GM15510 (cell line): Measurements from ENCODE around the gene EPHA4.

Experiments used
- POLR2A ChIP-seq: IDR thresholded peaks from 3 replicates; pipeline ENCODE4 v1.6.1; 2011; ENCODE audit warnings: borderline replicate concordance; ENCODE audit not compliant: insufficient read length; ENCODE audit errors: extremely low read depth

The EPHA4 gene

DNA sequence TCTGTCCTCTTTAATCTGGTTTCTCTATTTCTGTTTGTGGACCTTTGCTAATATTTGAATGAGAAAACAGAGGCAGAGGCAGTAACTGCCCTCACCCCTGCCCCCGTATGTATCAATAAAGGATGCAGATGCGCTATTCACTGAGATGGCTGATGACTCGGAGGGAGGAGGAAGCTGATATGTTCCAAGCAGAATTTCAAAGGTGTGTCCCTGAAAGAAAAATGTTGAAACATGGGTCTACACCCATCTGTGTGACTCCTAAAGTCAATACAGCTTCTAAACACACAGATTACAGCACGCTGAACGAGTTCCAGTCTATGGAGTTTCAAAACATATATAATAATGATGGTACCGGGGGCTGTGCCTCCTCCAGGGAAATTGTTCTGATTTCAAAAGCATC, 38.8 kb downstream of the EPHA4 start:
- no peak for TF ChIP-seq POLR2A

DNA sequence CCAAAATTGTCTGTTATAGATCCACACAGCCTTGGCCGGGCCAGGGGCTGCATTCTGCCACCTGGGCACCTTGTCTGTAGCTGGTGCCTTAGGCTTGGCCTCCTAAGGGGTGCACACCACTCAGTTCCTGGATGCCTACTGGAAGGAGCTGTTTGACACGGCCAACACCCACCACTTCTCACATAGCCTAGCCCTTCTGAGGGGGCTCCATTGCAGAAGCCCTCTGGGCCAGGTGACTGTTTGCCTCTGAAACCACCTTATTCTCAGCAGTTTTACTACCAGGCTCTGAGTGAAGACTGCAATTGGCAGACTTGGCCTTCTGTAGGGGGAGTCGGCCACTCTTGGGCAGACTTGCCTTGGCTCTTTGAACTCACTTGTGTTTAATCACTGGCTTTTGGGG, 39.5 kb downstream of the EPHA4 start:
- TF ChIP-seq POLR2A: no peak

DNA sequence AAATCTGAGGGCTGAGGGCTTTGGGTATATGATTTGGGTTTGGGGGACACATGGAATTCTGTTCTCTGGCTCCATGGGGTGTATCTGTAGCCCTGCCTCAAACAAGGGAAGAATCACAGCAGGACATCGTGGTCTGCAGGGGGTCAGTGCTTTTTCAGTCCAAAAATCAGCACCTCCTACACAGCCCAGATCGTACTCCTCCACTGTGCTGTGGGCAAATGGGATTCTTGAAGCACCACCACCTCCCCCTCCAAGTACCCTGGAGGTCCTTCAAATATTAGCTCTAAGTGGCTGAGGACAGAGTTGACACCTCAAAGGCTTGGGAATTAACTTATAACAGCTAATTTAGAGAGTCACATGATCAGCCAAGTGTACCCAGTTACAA, 41.5 kb downstream of the EPHA4 start:
- no peak for TF ChIP-seq POLR2A

DNA sequence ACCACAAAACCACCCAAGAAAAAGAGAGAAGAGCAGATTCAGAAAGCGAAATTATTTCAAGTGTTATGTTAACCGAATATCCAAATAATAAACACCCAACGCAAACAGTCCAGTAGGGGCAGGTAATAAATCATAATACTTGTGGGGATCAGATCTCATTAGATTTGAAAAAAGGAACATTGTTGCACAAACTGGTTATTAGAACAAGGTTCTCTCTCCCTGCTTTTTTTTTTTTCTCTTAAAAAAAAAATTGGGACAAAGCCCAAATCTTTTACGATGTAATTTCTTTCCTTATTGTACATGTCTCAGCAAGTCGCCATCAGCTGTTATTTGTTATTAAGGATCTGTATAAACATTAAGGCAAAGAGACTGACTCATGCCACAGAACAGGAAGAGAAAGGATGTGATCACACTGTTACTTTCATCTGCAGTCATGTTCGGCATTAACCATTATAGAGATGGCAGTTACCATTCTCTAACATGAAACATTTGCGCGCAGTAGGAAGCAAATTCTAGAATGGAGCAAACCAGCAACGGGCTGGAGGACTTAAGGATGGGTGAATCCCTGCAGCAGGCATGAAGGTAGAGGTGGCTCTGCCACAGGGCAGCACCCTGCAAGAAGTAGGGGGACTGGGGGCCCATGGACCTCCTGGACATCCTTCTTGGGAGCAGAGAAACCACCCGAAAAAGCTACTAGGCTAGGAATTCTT, 42.0 kb downstream of the EPHA4 start:
- TF ChIP-seq POLR2A: no peak

DNA sequence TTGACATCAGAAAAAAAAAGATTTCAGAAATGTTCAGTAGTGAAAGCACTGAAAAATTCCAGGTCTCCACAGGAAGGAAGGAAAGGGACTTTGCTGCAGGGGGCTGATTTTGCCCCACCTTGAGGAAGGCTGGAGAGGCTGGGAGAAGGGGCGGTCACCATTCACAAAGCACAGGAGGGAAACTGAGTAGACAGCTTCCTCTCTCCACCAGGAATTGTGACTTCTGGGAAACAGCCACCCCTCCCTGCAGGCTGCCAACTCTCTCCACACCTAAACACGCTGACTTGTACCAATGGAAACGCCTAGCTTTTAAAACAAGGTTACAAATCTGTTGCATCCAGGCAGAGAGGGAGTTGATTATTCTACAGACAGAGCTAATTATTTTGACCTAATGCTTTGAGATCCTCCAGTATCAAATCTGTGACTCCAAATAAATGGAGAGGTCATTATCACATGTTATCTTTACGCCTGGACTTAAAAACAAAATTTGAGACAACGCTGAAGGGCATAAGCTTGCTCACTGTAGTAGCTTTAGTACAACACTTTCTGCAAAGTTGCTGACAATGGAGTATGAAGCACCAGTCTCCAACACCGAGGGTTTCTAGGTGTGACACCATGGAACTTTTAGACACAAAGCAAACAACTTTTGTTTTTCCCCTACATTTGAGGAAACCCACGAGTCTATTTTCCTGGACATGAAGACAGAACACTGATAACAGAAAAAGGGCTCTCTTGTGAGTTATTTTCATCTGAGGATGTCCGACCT, 42.7 kb downstream of the EPHA4 start:
- no peak for TF ChIP-seq POLR2A

DNA sequence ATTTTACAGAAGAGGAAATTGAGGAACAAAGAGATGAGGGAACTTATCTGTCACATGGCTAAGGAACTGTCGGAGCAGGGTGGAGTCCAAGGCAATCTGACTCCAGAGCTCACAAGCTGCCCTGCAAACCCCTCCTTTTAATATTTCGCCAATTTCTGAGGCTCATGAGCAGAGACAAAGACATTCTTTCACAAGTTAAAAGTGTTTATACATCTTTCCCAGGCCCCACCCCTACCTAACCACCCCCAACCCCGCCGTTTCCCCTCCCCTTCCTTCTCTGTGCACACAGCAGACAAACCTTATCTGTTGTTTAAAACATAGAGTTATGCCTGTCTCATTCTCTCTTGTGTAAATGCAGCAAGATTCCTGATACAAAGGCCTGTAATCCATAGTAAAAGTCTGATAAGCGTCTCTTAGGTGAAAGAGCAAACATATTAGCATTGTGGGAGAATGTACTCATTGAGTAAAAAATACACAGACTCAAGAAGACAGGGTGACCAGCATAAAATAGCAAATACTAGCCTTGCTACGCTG, 44.3 kb downstream of the EPHA4 start:
- TF ChIP-seq POLR2A: no peak

DNA sequence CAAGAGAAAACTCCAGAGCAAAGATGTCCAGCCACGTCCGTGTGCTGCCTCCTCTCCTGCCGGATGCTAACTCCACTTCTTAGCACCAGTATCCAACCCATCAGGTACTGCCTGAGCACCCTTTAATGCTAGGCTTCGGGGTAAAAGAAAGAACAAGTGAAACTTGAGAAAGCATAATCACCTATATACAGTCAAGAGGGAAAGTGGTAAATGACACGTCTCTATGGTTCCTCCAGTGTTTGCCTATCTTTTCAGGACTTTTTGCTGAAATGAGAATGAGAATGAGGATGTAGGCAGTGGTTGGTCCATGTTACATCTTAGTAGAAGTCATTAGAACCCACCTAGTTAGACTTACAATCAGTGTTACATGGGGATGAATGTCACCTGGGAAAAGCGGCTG, 47.9 kb downstream of the EPHA4 start:
- TF ChIP-seq POLR2A: no peak

DNA sequence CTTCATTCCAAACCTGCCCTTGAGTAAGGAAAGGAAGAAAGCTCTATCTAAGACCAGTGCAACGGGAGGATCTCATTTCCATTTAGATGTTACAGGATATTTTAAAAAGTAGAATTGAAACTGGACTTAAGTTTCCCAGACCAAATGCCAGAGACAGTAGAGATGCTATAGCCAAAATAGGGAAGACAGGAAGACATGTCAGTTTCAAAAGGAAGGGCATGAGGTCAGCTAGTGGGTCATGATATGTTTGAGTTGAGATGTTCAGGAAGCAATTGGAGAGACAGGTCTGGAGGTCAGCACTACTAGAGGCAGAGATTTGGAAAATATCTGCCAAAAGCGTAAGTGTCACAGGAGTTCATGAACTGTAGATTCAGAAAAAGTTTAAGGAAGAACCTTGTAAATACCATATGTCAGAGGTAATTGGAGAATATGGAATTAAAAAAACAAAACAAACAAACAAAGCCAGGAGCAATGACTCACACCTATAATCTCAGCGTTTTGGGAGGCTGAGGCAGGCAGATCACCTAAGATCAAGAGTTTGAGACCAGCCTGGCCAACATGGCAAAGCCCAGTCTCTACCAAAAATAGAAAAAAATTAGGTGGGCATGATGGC, 50.8 kb downstream of the EPHA4 start:
- TF ChIP-seq POLR2A: no peak

DNA sequence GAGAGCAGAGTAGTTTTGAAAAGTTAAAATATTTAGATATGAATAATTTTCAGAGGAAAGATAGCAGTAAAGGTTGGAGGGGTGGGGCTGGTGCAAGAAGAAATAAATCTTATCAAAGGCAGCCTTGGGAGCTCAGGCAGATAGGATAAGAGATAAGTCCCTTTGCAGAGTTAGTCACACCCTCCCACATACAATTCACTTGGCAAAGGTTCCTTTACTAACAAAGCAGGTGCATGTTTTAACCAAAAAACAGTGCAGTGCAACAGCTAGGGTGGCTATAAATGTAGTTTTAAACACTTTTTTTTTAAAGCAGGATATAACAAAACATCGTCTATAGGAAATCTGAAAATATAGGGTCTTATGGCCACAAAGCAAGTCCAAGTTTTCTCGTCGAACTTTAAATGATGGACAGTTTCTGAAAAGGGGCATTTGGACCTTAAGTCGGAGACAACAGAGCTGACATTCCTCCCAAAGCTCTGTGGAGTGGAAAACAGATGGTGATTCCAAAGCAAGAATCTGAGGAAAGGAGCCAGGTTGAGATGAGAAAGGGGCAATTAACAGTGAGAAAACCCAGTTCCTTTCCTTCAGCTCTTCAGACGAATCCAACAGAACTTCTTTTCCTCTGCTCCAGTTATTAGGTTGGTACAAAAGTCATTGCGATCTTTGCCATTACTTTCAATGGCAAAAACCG, 53.0 kb downstream of the EPHA4 start:
- TF ChIP-seq POLR2A: no peak

DNA sequence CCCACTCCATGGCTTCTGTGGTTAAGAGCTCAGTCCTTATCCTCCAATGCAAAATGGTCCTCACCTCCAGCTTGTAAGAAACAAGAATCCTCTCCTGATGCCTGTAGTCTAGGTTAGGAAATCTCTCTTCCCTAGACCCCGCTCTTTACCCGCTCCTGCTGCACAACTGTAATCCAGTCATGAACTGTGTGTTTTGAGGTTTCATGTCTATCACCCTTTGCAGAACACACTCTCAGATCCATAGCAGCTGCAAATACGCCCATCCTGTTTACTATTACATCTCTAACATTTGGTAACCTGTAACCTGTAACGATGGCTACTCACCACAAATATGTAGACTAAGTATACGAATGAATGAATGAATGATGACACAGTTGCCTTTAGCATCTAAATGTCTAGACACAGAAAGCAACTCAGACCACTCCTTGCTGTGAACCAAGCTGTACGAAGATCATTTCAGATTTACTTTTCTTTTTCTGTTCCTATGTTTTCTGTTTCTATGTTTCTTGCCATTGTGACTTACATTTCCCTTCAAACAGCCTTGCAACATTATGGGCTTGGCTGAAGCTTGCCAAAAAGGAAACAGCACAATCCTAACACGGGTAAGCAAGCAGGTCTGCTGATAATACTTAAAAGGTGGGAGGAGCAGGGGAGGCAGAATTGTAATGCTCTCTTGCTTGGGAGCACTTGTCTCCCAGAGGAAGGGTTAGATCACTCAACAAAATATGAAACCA, 53.7 kb downstream of the EPHA4 start:
- TF ChIP-seq POLR2A: no peak

DNA sequence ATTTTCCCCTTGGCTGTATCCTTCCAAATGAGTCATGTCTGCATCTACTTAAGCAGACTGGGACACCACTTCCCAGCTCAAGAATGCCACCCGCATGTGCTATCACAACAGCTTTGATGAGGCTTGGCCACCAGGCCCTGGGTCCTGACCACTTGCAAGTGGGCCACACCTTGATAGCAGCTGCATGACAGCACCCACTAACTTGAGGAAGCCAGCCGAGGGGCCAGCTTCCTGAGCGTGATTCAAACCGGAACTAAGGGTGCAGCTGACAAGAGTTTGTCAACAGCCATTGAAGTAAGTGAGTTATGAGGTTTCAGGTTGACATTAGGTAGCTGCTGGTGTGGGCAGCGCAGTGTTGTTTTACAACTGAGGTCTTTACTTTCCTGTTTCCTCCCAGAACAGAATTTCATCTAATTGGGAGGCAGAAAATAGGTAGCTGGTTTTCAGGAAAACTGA, 54.4 kb downstream of the EPHA4 start:
- TF ChIP-seq POLR2A: no peak

DNA sequence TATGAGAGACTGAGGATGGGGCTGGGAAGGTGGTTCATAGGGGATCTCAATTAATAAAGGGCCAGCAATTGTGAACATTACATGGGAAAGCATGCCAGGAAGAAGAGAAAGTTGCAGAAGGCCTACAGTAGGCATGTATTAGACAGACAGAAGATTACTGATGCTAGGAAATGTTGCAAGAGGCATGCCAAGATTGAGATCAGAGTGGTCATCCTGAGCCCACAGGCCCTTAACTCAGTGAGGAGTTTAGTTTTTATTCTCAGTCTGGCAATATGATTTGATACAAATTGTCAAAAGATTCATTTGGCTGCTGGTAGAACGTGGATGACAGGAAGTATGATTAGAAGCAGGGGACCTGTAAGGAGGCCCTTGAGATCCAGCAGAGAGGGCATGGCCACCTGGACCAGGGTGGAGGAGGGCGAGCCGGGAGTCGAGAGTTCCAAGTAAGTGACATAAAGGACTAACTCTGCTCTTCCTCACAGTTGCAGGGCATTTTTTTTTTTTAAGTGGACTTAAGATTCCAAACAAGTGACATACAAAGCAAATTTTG, 54.9 kb downstream of the EPHA4 start:
- TF ChIP-seq POLR2A: no peak

DNA sequence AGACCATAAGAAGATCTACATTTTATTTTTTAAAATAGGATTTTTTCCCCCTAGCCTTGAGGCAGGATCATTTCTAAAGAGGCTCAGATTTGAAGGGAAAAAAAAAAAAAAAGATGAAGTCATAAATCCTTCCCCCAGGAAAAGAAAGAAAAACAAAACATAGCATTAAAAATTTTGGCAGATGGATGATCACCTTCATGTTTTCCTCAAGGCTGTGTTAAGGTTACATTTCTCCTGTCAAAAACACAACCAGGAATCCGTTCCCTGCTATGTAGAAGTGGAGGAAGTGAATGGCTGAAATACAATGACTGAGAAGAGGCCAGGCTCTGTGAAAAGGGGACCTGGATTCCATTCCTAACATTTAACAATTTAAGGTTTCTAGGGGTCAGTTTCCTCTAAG, 56.2 kb downstream of the EPHA4 start:
- no peak for TF ChIP-seq POLR2A

DNA sequence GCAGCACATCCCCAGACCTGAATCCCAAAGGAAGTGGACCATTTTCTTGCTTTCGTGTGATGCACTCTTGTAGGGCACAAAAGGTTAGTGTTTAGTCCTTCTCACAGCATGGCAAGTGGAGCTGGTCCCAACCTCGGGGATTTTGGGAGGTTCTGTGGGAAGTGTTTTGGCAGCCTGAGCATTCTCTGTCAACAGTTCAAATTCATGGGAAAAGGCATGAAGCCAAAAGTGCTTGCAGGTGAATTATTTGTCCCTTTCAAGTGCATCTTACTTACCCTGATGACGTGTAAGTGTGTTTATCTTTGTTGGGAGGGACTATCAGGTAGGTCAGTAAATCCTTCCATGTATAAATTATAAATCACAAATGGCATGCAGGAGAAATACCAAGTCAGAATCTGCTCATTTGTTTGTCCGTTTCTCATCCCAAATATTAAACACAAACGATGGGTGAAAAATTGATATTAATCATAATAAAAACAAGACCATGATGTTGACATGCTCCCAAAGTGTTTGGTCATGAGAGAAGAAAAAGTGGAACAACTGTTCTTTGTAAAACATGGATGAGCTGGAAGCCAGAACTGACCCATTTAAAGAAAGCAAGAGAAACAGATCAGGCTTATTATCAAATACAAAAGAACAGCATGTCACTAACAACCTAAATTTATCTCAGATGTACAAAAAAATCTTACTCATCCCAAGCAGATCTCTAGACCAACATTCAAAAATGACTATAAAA, 57.6 kb downstream of the EPHA4 start:
- no peak for TF ChIP-seq POLR2A

DNA sequence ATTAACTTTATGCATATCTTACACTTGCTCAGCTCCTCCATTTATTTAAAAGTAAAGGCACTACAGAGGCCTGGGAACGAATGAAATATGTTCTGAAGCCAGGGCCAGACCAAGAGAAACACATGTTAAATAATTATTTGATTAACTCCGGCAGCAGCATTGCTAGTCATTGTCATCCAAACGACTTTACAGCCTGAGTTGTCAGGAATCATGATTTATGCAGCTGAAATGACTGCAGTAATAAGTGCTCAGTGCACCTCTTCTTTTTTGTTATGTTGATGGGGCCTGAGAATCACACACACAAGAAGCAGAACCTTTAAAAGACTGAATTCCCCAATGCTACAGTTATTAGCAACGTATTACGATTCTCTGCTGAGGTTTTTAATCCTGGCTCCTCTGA, 58.9 kb downstream of the EPHA4 start:
- no peak for TF ChIP-seq POLR2A
